Gastroesophageal sphincter (tissue), 3 donors: ENCODE results near the gene ADRM1.

Experiments
- CTCF ChIP-seq, 4 experiments: fragments of 200-600 bp in 2 of 4; fragments of 450-650 bp in 2 of 4; sonication (generic) in 1 of 4; IDR thresholded peaks; one replicate each; pipeline ENCODE4 v1.5.1; 2017 to 2019; ENCODE audit warnings: antibody characterized with exemption in 4 of 4, mild to moderate bottlenecking in 2 of 4, moderate library complexity in 2 of 4
- EP300 ChIP-seq: sonication (generic); formaldehyde crosslinking; IDR thresholded peaks from one replicate; pipeline ENCODE4 v1.6.1; 2017; ENCODE audit warnings: antibody characterized with exemption, mild to moderate bottlenecking

- no peak for TF ChIP-seq EP300
- TF ChIP-seq CTCF (IDR thresholded peaks at IDR 0.05), result no peak
Observed at GRCh38 chr20:62297449-62298227, 5.2 kb upstream of the ADRM1 start.
